CD14-positive monocyte (primary cell): ENCODE results near the gene MMP28. TPM values are rescaled to one million over a fixed set of nuclear protein-coding genes. Genes with fewer than 3 reads are reported as not detected.

ENCODE experiments used
- DNase-seq, 3 donors: peaks; one replicate each; pipeline ENCODE4 v3.0.0-alpha.2; 2011 to 2022
- H2AFZ ChIP-seq: 2 replicates; pipeline ENCODE4 v1.6.0; 2012; ENCODE audit warnings: mild to moderate bottlenecking, low read depth, low read length, inconsistent platforms; ENCODE audit not compliant: insufficient read depth, poor library complexity, severe bottlenecking
- H3K27ac ChIP-seq, 2 donors: 1 replicate in 1 of 2; 2 replicates in 1 of 2; pipeline ENCODE4 v1.5.1; 2012 to 2013; ENCODE audit warnings: low read length in 2 of 2, control low read depth in 1 of 2, inconsistent platforms in 1 of 2, low read depth in 1 of 2, mild to moderate bottlenecking in 1 of 2
- H3K27me3 ChIP-seq, 2 donors: one replicate each; pipeline versions ENCODE4 v1.6.0 to v1.6.1; 2011 to 2013; ENCODE audit warnings: low read length in 2 of 2; ENCODE audit not compliant: control insufficient read depth in 2 of 2, insufficient read depth in 2 of 2
- H3K36me3 ChIP-seq, 2 donors: replicated peaks in 1 of 2; 1 replicate in 1 of 2; 2 replicates in 1 of 2; pipeline versions ENCODE4 v1.5.1 to v1.6.1; 2012 to 2013; ENCODE audit warnings: low read length in 2 of 2, control low read depth in 1 of 2, inconsistent platforms in 1 of 2, mild to moderate bottlenecking in 1 of 2; ENCODE audit not compliant: insufficient read depth in 2 of 2, control insufficient read depth in 1 of 2
- H3K4me1 ChIP-seq, 2 donors: 1 replicate in 1 of 2; 2 replicates in 1 of 2; pipeline versions ENCODE4 v1.5.1 to v1.6.1; 2012 to 2013; ENCODE audit warnings: low read length in 2 of 2, control low read depth in 1 of 2, inconsistent platforms in 1 of 2, mild to moderate bottlenecking in 1 of 2, moderate library complexity in 1 of 2; ENCODE audit not compliant: insufficient read depth in 2 of 2, control insufficient read depth in 1 of 2
- H3K4me2 ChIP-seq: replicated peaks from 2 replicates; pipeline ENCODE3; 2012; ENCODE audit warnings: low read length, moderate library complexity, mild to moderate bottlenecking; ENCODE audit not compliant: poor library complexity, severe bottlenecking; ENCODE audit errors: extremely low read depth
- H3K4me3 ChIP-seq, 3 experiments: fragments of 200-600 bp in 1 of 3; sonication (generic) in 1 of 3; replicated peaks in 1 of 3; 1 replicate in 2 of 3; 2 replicates in 1 of 3; pipeline ENCODE4 v1.5.1; 2011 to 2013; ENCODE audit warnings: low read length in 3 of 3, mild to moderate bottlenecking in 3 of 3, control low read depth in 2 of 3, low read depth in 2 of 3, inconsistent platforms in 1 of 3, moderate library complexity in 1 of 3
- H3K79me2 ChIP-seq: 2 replicates; pipeline ENCODE4 v1.6.0; 2012; ENCODE audit warnings: mild to moderate bottlenecking, control low read depth, inconsistent platforms, low read length, moderate library complexity; ENCODE audit not compliant: insufficient read depth
- H3K9ac ChIP-seq: 2 replicates; pipeline ENCODE4 v1.6.0; 2017; ENCODE audit warnings: low read length, mild to moderate bottlenecking; ENCODE audit not compliant: insufficient read depth, poor library complexity, severe bottlenecking
- H3K9me3 ChIP-seq, 2 donors: replicated peaks in 1 of 2; 1 replicate in 1 of 2; 2 replicates in 1 of 2; pipeline versions ENCODE4 v1.5.1 to v1.6.1; 2012 to 2013; ENCODE audit warnings: low read length in 2 of 2, control low read depth in 1 of 2; ENCODE audit not compliant: control insufficient read depth in 1 of 2, insufficient read depth in 1 of 2
- H4K20me1 ChIP-seq: 2 replicates; pipeline ENCODE4 v1.6.0; 2012; ENCODE audit warnings: mild to moderate bottlenecking, low read length, control low read depth, moderate library complexity; ENCODE audit not compliant: insufficient read depth
- H3K27ac Mint-ChIP-seq, 7 donors: one replicate each; pipeline ENCODE4 v1.8.0; 2020; ENCODE audit warnings: mild to moderate bottlenecking in 7 of 7, mixed read lengths in 7 of 7, moderate library complexity in 6 of 7, inconsistent platforms in 2 of 7
- H3K27me3 Mint-ChIP-seq, 3 donors: one replicate each; pipeline ENCODE4 v1.8.0; 2021 to 2022; ENCODE audit warnings: low read depth in 3 of 3, mild to moderate bottlenecking in 3 of 3, mixed read lengths in 3 of 3, moderate library complexity in 3 of 3, inconsistent platforms in 1 of 3
- H3K36me3 Mint-ChIP-seq, 2 donors: one replicate each; pipeline ENCODE4 v1.8.0; 2020; ENCODE audit warnings: mixed read lengths in 2 of 2, inconsistent platforms in 1 of 2, mild to moderate bottlenecking in 1 of 2
- H3K4me1 Mint-ChIP-seq: one replicate; pipeline ENCODE4 v1.8.0; 2020; ENCODE audit warnings: mild to moderate bottlenecking, mixed read lengths
- H3K4me3 Mint-ChIP-seq, 2 donors: one replicate each; pipeline ENCODE4 v1.8.0; 2020; ENCODE audit warnings: mild to moderate bottlenecking in 2 of 2, mixed read lengths in 2 of 2, moderate library complexity in 1 of 2
- H3K9me3 Mint-ChIP-seq, 7 donors: one replicate each; pipeline ENCODE4 v1.8.0; 2020 to 2022; ENCODE audit warnings: mixed read lengths in 7 of 7, mild to moderate bottlenecking in 6 of 7, moderate library complexity in 6 of 7, inconsistent platforms in 2 of 7
- WGBS: methylation state at CpG from one replicate; pipeline ENCODE4 v1.1.5; 2013; ENCODE audit warnings: missing lambda C conversion rate; ENCODE audit not compliant: insufficient coverage; 5-methylcytosine and 5-hydroxymethylcytosine counted together
- intact Hi-C, 2 donors: fragments of 100-400 bp; cut with micrococcal nuclease; formaldehyde crosslinking; loops; one replicate each; pipeline versions ENCODE4 v1.15.0 to v1.15.1; 2023
- polyA plus RNA-seq, 3 donors: library from polyadenylated mRNA; depleted of rRNA in 1 of 3; unstranded in 2 of 3; stranded (reverse) in 1 of 3; fragments of 300-500 nt in 2 of 3; fragments of >200 nt in 1 of 3; fragmentation: Illumina TruSeq in 2 of 3; gene quantifications; 1 replicate in 2 of 3; 2 replicates in 1 of 3; pipeline ENCODE4 v1.2.3, GENCODE V29; 2012 to 2021
- TF ChIP-seq, protein P1 (sequence below): fragments of 200-600 bp; IDR thresholded peaks from one replicate; pipeline ENCODE4 v1.8.0; 2022; ENCODE audit warnings: antibody characterized with exemption, mild to moderate bottlenecking

MMP28 gene
- polyA plus RNA-seq, 3 donors: not detected

GRCh38 chr17:35748979-35749378 is 46.5 kb downstream of the MMP28 start:
- no peak for DNase-seq
- Histone ChIP-seq H3K27ac (no peak overlapping the region), H3K4me1 (no peaks in the 10 kb centered on the region), H3K4me3 (no peak overlapping the region), H3K4me2 (no peak overlapping the region), H3K27me3 (peaks cover 7 to 40% of the 10 kb centered on the region in 2 donors), H2AFZ (no peak overlapping the region), H3K9ac (no peak overlapping the region), H3K36me3 (no peaks in the 10 kb centered on the region), H3K9me3 (peaks cover 0 to 9% of the 10 kb centered on the region in 2 donors), H3K79me2 (no peaks in the 10 kb centered on the region), H4K20me1 (no peaks in the 10 kb centered on the region)
- H3K27ac Mint-ChIP-seq: no peak overlapping the region
- WGBS: 73% methylated on average over 3 of the region's 6 CpGs
- H3K4me1 Mint-ChIP-seq: peaks cover 10% of the 10 kb centered on the region
- H3K9me3 Mint-ChIP-seq: peaks cover 0 to 6% (median 0%) of the 10 kb centered on the region in 7 donors
- peaks cover 0 to 2% of the 10 kb centered on the region in 2 donors for H3K36me3 Mint-ChIP-seq
- H3K27me3 Mint-ChIP-seq: peaks cover 38 to 57% (median 46%) of the 10 kb centered on the region in 3 donors
- intact Hi-C loops: loop anchor here (5.0 to 10.0 kb wide), 3 partner anchors 137 to 584 kb away; no protein-coding TSS in a partner anchor
- TF ChIP-seq, protein P1, sequence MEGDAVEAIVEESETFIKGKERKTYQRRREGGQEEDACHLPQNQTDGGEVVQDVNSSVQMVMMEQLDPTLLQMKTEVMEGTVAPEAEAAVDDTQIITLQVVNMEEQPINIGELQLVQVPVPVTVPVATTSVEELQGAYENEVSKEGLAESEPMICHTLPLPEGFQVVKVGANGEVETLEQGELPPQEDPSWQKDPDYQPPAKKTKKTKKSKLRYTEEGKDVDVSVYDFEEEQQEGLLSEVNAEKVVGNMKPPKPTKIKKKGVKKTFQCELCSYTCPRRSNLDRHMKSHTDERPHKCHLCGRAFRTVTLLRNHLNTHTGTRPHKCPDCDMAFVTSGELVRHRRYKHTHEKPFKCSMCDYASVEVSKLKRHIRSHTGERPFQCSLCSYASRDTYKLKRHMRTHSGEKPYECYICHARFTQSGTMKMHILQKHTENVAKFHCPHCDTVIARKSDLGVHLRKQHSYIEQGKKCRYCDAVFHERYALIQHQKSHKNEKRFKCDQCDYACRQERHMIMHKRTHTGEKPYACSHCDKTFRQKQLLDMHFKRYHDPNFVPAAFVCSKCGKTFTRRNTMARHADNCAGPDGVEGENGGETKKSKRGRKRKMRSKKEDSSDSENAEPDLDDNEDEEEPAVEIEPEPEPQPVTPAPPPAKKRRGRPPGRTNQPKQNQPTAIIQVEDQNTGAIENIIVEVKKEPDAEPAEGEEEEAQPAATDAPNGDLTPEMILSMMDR: no peak
- peak overlapping the region in 1 of 2 donors; percentile 67 for H3K4me3 Mint-ChIP-seq

- H4K20me1 ChIP-seq: no peaks in the 10 kb centered on the region
- H3K36me3 ChIP-seq: no peaks in the 10 kb centered on the region
- Mint-ChIP-seq H3K4me1 (peaks cover 10% of the 10 kb centered on the region), H3K27me3 (peaks cover 38 to 55% (median 46%) of the 10 kb centered on the region in 3 donors), H3K4me3 (no peak overlapping the region), H3K27ac (no peak overlapping the region), H3K36me3 (peaks cover 0 to 2% of the 10 kb centered on the region in 2 donors), H3K9me3 (peaks cover 0 to 6% (median 2%) of the 10 kb centered on the region in 7 donors)
- intact Hi-C loops: loop anchor here (5.0 to 10.0 kb wide), 3 partner anchors 136 to 584 kb away; no protein-coding TSS in a partner anchor
- no peaks in the 10 kb centered on the region for H3K79me2 ChIP-seq
- H2AFZ ChIP-seq: no peak overlapping the region
- peaks cover 0 to 9% of the 10 kb centered on the region in 2 donors for H3K9me3 ChIP-seq
- 14% methylated on average over 3 of the region's 4 CpGs for WGBS
- H3K27ac ChIP-seq: no peak overlapping the region
- TF ChIP-seq, protein P1: no peak
- peaks cover 7 to 40% of the 10 kb centered on the region in 2 donors for H3K27me3 ChIP-seq
- no peak for DNase-seq
- no peak overlapping the region for H3K9ac ChIP-seq
- H3K4me2 ChIP-seq: no peak overlapping the region
- no peak overlapping the region for H3K4me3 ChIP-seq
- H3K4me1 ChIP-seq: no peaks in the 10 kb centered on the region
Measured at GRCh38 chr17:35748341-35748841, 47.0 kb downstream of the MMP28 start.
